SK-N-SH treated with all-trans-retinoic acid at 6 μM for 48 hours (cell line): ENCODE measurements around the gene ADAM30.

Source experiments
- ATAC-seq: fragments of 200-7000 bp; cut with Tn5 transposase; 3 replicates; pipeline ENCODE4 v1.9.1; 2020; ENCODE audit warnings: mild to moderate bottlenecking, moderate library complexity
- ARNTL ChIP-seq: fragments of 450-650 bp; formaldehyde crosslinking; IDR thresholded peaks from 2 replicates; pipeline ENCODE4 v1.5.0; 2020; ENCODE audit warnings: low read depth, mild to moderate bottlenecking, moderate library complexity, borderline replicate concordance
- BACH2 ChIP-seq: fragments of 250-450 bp; sonication (Bioruptor Pico); IDR thresholded peaks from 2 replicates; pipeline ENCODE4 v1.9.0; 2021; ENCODE audit warnings: mild to moderate bottlenecking, borderline replicate concordance
- CSDC2 ChIP-seq: fragments of 250-450 bp; sonication (Bioruptor Pico); IDR thresholded peaks from 2 replicates; pipeline ENCODE4 v1.5.0; 2020; ENCODE audit warnings: mild to moderate bottlenecking, moderate library complexity
- CSRNP3 ChIP-seq: fragments of 250-450 bp; sonication (Bioruptor Pico); IDR thresholded peaks from 2 replicates; pipeline ENCODE4 v1.5.1; 2021; ENCODE audit warnings: mild to moderate bottlenecking, moderate library complexity
- ESRRG ChIP-seq: fragments of 250-450 bp; sonication (Bioruptor Pico); IDR thresholded peaks from 2 replicates; pipeline ENCODE4 v1.6.1; 2021; ENCODE audit warnings: mild to moderate bottlenecking
- GLIS3 ChIP-seq: fragments of 250-450 bp; sonication (Bioruptor Pico); IDR thresholded peaks from 2 replicates; pipeline ENCODE4 v1.5.0; 2020; ENCODE audit warnings: mild to moderate bottlenecking, moderate library complexity
- ISL1 ChIP-seq: fragments of 250-450 bp; sonication (Bioruptor Pico); IDR thresholded peaks from 2 replicates; pipeline ENCODE4 v2.1.2; 2022; ENCODE audit warnings: mild to moderate bottlenecking, moderate library complexity
- OSR1 ChIP-seq: fragments of 250-450 bp; sonication (Bioruptor Pico); IDR thresholded peaks from 2 replicates; pipeline ENCODE4 v1.8.0; 2022; ENCODE audit warnings: moderate library complexity, mild to moderate bottlenecking, inconsistent platforms
- PATZ1 ChIP-seq: fragments of 250-450 bp; sonication (Bioruptor Pico); IDR thresholded peaks from 2 replicates; pipeline ENCODE4 v1.8.0; 2020; ENCODE audit warnings: mild to moderate bottlenecking, moderate library complexity, borderline replicate concordance
- POU6F1 ChIP-seq: fragments of 250-450 bp; sonication (Bioruptor Pico); IDR thresholded peaks from 2 replicates; pipeline ENCODE4 v1.8.0; 2021; ENCODE audit warnings: low read depth, mild to moderate bottlenecking, moderate library complexity, borderline replicate concordance
- PPARA ChIP-seq: fragments of 250-450 bp; sonication (Bioruptor Pico); IDR thresholded peaks from 2 replicates; pipeline ENCODE4 v1.5.0; 2020; ENCODE audit warnings: mild to moderate bottlenecking, borderline replicate concordance
- RARB ChIP-seq: fragments of 250-450 bp; sonication (Bioruptor Pico); IDR thresholded peaks from 2 replicates; pipeline ENCODE4 v1.8.0; 2021; ENCODE audit warnings: mild to moderate bottlenecking, moderate library complexity
- SNAI2 ChIP-seq: fragments of 250-450 bp; sonication (Bioruptor Pico); IDR thresholded peaks from 2 replicates; pipeline ENCODE4 v1.5.0; 2020; ENCODE audit warnings: mild to moderate bottlenecking, moderate library complexity
- TOX ChIP-seq: fragments of 250-450 bp; sonication (Bioruptor Pico); IDR thresholded peaks from 2 replicates; pipeline ENCODE4 v1.8.0; 2021; ENCODE audit warnings: mild to moderate bottlenecking, moderate library complexity, borderline replicate concordance
- TSHZ2 ChIP-seq: fragments of 250-450 bp; sonication (Bioruptor Pico); IDR thresholded peaks from 2 replicates; pipeline ENCODE4 v1.5.0; 2020; ENCODE audit warnings: mild to moderate bottlenecking, moderate library complexity
- ZC3H10 ChIP-seq: fragments of 250-450 bp; sonication (Bioruptor Pico); IDR thresholded peaks from 2 replicates; pipeline ENCODE4 v1.5.1; 2021; ENCODE audit warnings: mild to moderate bottlenecking, moderate library complexity
- ZFP3 ChIP-seq: fragments of 250-450 bp; sonication (Bioruptor Pico); IDR thresholded peaks from 2 replicates; pipeline ENCODE4 v1.5.0; 2020; ENCODE audit warnings: mild to moderate bottlenecking, moderate library complexity
- ZFP30 ChIP-seq: fragments of 450-650 bp; formaldehyde crosslinking; IDR thresholded peaks from 2 replicates; pipeline ENCODE4 v1.5.0; 2022; ENCODE audit warnings: mild to moderate bottlenecking, moderate library complexity
- ZNF565 ChIP-seq: fragments of 450-650 bp; formaldehyde crosslinking; conservative IDR thresholded peaks from 2 replicates; pipeline ENCODE4 v1.5.0; 2020; ENCODE audit warnings: low read depth, mild to moderate bottlenecking, moderate library complexity
- ZNF70 ChIP-seq: fragments of 450-650 bp; formaldehyde crosslinking; IDR thresholded peaks from 2 replicates; pipeline ENCODE4 v1.5.0; 2020; ENCODE audit warnings: mild to moderate bottlenecking, moderate library complexity
- ZNF8 ChIP-seq: fragments of 450-650 bp; formaldehyde crosslinking; IDR thresholded peaks from 2 replicates; pipeline ENCODE4 v1.5.0; 2020; ENCODE audit warnings: mild to moderate bottlenecking, moderate library complexity

The ADAM30 gene

GRCh38 chr1:119898981-119899720, 2.8 kb upstream of the ADAM30 start:
- TF ChIP-seq ZNF70 (CRISPR knock-in tag): no peak
- TF ChIP-seq ZNF8 (CRISPR knock-in tag): no peak
- no peak for ATAC-seq

GRCh38 chr1:119898530-119898929, 2.2 kb upstream of the ADAM30 start:
- no peak for ATAC-seq
- TF ChIP-seq ZC3H10 (CRISPR knock-in tag) (no peak), ESRRG (CRISPR knock-in tag) (no peak), POU6F1 (CRISPR knock-in tag) (no peak), BACH2 (CRISPR knock-in tag) (no peak)

- TF ChIP-seq ZNF565 (CRISPR knock-in tag): no peak
- TF ChIP-seq ZC3H10 (CRISPR knock-in tag): no peak
- TF ChIP-seq ZFP30: no peak
- no peak for TF ChIP-seq OSR1 (CRISPR knock-in tag)
- no peak for TF ChIP-seq ISL1
- TF ChIP-seq TOX (CRISPR knock-in tag): no peak
- no peak for TF ChIP-seq ARNTL
- no peak for TF ChIP-seq ZNF8 (CRISPR knock-in tag)
- no peak for TF ChIP-seq ESRRG (CRISPR knock-in tag)
- TF ChIP-seq CSRNP3 (CRISPR knock-in tag): no peak
- TF ChIP-seq GLIS3 (CRISPR knock-in tag): no peak
- TF ChIP-seq RARB (CRISPR knock-in tag): no peak
- no peak for TF ChIP-seq ZFP3
- TF ChIP-seq PPARA (CRISPR knock-in tag): no peak
- TF ChIP-seq TSHZ2 (CRISPR knock-in tag): no peak
- no peak for ATAC-seq
These were observed 1.2 kb downstream of the ADAM30 start for GRCh38 chr1:119895102-119895501.

GRCh38 chr1:119893827-119894700, 2.3 kb downstream of the ADAM30 start:
- no peak for ATAC-seq
- no peak for TF ChIP-seq PATZ1 (CRISPR knock-in tag)
- no peak for TF ChIP-seq GLIS3 (CRISPR knock-in tag)
- no peak for TF ChIP-seq ZC3H10 (CRISPR knock-in tag)
- TF ChIP-seq CSRNP3 (CRISPR knock-in tag): no peak
- TF ChIP-seq BACH2 (CRISPR knock-in tag): no peak
- TF ChIP-seq PPARA (CRISPR knock-in tag): no peak
- no peak for TF ChIP-seq ZNF8 (CRISPR knock-in tag)
- TF ChIP-seq TSHZ2 (CRISPR knock-in tag): no peak
- TF ChIP-seq CSDC2: no peak
- TF ChIP-seq ZNF70 (CRISPR knock-in tag): no peak
- TF ChIP-seq SNAI2 (CRISPR knock-in tag): no peak
